HepG2 (cell line): Measurements from ENCODE around the gene HADH.

Source experiments
- KDM5A ChIP-seq: fragments of 200-600 bp; sonication (generic); IDR thresholded peaks from 2 replicates; pipeline ENCODE4 v1.7.0; 2018; ENCODE audit warnings: antibody characterized with exemption, mild to moderate bottlenecking, low read length, borderline replicate concordance
- ZFP1 ChIP-seq: IDR thresholded peaks from 2 replicates; pipeline ENCODE4 v1.6.1; 2016

GRCh38 chr4:108004646-108005045 is 15.0 kb downstream of the HADH start:
- no peak for TF ChIP-seq ZFP1 (CRISPR knock-in tag)
- TF ChIP-seq KDM5A: no peak
